ENCODE measurements around the gene RELN. TPM values are rescaled to one million over a fixed set of nuclear protein-coding genes. Genes with fewer than 3 reads are reported as not detected.

RELN gene
- total RNA-seq, 1 experiment from 2014 or later: 0.02 TPM

- Histone ChIP-seq H2BK5ac (ENCODE audit: insufficient read length, low read length) (no peak overlapping the region), H2BK12ac (ENCODE audit: insufficient read length, low read depth, low read length) (no peak overlapping the region)
Measured at GRCh38 chr7:103991406-103991805, 1.9 kb upstream of the RELN start.

More at GRCh38 chr7:103991406-103991805, 1.9 kb upstream of the RELN start:
- H3K27ac ChIP-seq (ENCODE audit: insufficient read length, low read depth, low read length): no peak overlapping the region
- H4K5ac ChIP-seq (ENCODE audit: insufficient read length, low read depth, low read length): no peak overlapping the region
- Mint-ChIP-seq H3K27me3 (ENCODE audit: low read depth) (peaks cover 63% of the 10 kb centered on the region), H3K36me3 (ENCODE audit: insufficient read depth in 1 of 3, low read depth in 3 of 3) (no peaks in the 10 kb centered on the region; a peak in 1 of 7 replicates), H3K4me3 (no peak overlapping the region), H3K27ac (no peak overlapping the region), H3K9me3 (no peaks in the 10 kb centered on the region; a peak in 1 of 5 replicates), H3K4me1 (peaks cover 6 to 7% of the 10 kb centered on the region in 2 experiments)
- H3K9me3 ChIP-seq (ENCODE audit: control insufficient read depth, low read depth, low read length): no peaks in the 10 kb centered on the region
- peaks cover 16% of the 10 kb centered on the region for H3K23me2 ChIP-seq (ENCODE audit: insufficient read length, low read depth, low read length, poor library complexity, severe bottlenecking)
- no peak overlapping the region for H3K56ac ChIP-seq (ENCODE audit: insufficient read length, low read depth, low read length)
- no peak overlapping the region for H3K14ac ChIP-seq (ENCODE audit: insufficient read depth, low read length)
- H4K8ac ChIP-seq (replicated peaks; ENCODE audit: insufficient read length, low read depth, low read length): no peak overlapping the region
- H3K4me2 ChIP-seq (ENCODE audit: insufficient read depth, insufficient read length, low read length): no peak overlapping the region
- no peaks in the 10 kb centered on the region for H3K79me2 ChIP-seq (ENCODE audit: insufficient read depth, low read length)
- H3T11ph ChIP-seq (ENCODE audit: low read length): no peak overlapping the region
- H3K27me3 ChIP-seq (ENCODE audit: insufficient read depth, low read length): peaks cover 27% of the 10 kb centered on the region
- no peak overlapping the region for H4K91ac ChIP-seq (ENCODE audit: insufficient read length, low read depth, low read length)
- H4K20me1 ChIP-seq (ENCODE audit: control insufficient read depth, insufficient read depth, insufficient read length): no peaks in the 10 kb centered on the region
- no peak overlapping the region for H2BK15ac ChIP-seq (ENCODE audit: low read depth, low read length)
- no peaks in the 10 kb centered on the region; the same call in 1 of the 2 replicates for H3K4me1 ChIP-seq (ENCODE audit: insufficient read depth, low read length)
- no peak overlapping the region for H3K18ac ChIP-seq (ENCODE audit: insufficient read length, low read depth, low read length)
- no peaks in the 10 kb centered on the region for H3K79me1 ChIP-seq (ENCODE audit: insufficient read depth, low read depth, low read length, poor library complexity, severe bottlenecking)
- WGBS (ENCODE audit: extremely low coverage, insufficient read length, low lambda C conversion rate): no CpG with 5 or more reads among the region's 2 CpGs
- no peak for DNase-seq
- H3K4ac ChIP-seq (ENCODE audit: low read depth, low read length): no peak overlapping the region
- no peak overlapping the region for H2AFZ ChIP-seq (ENCODE audit: low read length)
- no peak overlapping the region for H2AK5ac ChIP-seq (ENCODE audit: insufficient read length, low read length)
- no peak for TF ChIP-seq CTCF (conservative IDR thresholded peaks at IDR 0.05)
- H2BK20ac ChIP-seq (ENCODE audit: low read depth, low read length, poor library complexity, severe bottlenecking): no peak overlapping the region
- H2BK120ac ChIP-seq (ENCODE audit: low read depth, low read length, poor library complexity, severe bottlenecking): no peak overlapping the region
- H3K23ac ChIP-seq (ENCODE audit: insufficient read length, low read depth, low read length): no peak overlapping the region
- H3K9ac ChIP-seq (ENCODE audit: extremely low read depth, insufficient read length, low read length): no peak overlapping the region

Data from H9 (cell line).